Hematopoietic multipotent progenitor cell treated with erythropoietin and hydrocortisone succinate and interleukin-3 and kit ligand, for 8 days (in vitro differentiated cells): ENCODE measurements around the gene CNOT4.
"Not testable (repeated sequence)": the region's sequence is repeated elsewhere in the genome, so short reads cannot be mapped to it uniquely, and the experiment has no call there.

Experiments
- DNase-seq: peaks from one replicate; pipeline ENCODE4 v3.0.0-alpha.2; 2015

CNOT4 gene

GRCh38 chr7:135320953-135321352 is 188.9 kb downstream of the CNOT4 start:
- not testable (repeated sequence) for DNase-seq

GRCh38 chr7:135320268-135320667 is 189.6 kb downstream of the CNOT4 start:
- DNase-seq = peak; percentile 40

- DNase-seq = no peak
These were observed 192.1 kb downstream of the CNOT4 start for GRCh38 chr7:135317676-135318325.

- no peak for DNase-seq
These were observed 193.1 kb downstream of the CNOT4 start for GRCh38 chr7:135316648-135317313.

GRCh38 chr7:135313971-135314370 is 195.9 kb downstream of the CNOT4 start:
- DNase-seq = no peak
